ENCODE measurements around the gene TBX10. TPM values are rescaled to one million over a fixed set of nuclear protein-coding genes. Genes with fewer than 3 reads are reported as not detected.

TBX10 gene
- polyA plus RNA-seq, 1 donor (not counting 4 experiments of a cell fraction or from before 2014, with no cell fraction given), result not detected

DNA sequence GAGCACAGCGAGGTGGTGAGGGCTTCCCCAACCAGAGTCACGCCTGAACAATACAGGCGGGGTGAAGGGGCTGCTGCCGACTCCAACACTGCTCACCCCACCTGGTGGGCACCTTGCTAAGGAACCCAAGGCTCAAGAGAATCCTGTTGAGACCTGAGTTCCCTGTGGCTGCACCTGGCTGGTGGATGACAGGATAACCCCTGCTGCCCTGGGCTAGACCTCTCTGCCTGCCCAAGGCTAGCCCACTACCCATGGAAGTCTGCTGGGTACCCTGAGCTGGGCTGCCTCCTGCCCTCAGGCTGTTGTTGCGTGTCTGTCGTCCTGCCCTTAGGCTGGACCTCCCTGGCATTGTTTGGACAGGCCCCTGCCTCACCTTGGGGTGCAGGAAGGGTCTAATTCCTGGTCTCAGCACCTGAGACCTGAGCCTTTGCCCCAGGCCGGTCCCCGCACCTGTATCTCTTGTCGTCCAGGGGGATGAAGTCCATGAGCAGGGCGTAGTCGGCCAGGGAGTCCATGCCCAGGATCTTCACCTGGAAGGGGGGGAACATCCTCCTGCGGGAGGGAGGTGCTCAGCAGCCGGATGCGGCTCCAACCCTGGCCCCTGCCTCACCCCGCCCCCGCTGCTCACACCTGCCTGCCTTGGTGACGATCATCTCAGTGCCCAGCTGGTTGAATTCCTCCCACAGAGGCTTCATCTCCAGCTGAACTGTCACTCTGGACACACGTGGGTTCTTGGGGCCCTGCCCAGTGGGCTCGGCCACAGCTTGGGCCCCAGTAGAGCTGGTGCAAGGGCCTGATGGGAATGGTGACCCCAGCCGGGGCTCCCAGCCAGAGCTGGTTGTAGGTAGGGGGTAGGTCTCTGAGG is 5.0 kb downstream of the TBX10 start:
- FAIRE-seq (no peak), DNase-seq (ENCODE audit: low read depth, low spot score) (no peak)
- H3K9me1 ChIP-seq (ENCODE audit: control insufficient read depth, extremely low read depth, insufficient read depth, low read length), result no peaks in the 10 kb centered on the region
- peaks cover 4% of the 10 kb centered on the region for H3K27me3 ChIP-seq (ENCODE audit: control insufficient read depth, extremely low read depth, insufficient read depth, low read length)
- H3K79me2 ChIP-seq (ENCODE audit: control insufficient read depth, insufficient read depth, low read length), result no peaks in the 10 kb centered on the region
- TF ChIP-seq, protein P1, sequence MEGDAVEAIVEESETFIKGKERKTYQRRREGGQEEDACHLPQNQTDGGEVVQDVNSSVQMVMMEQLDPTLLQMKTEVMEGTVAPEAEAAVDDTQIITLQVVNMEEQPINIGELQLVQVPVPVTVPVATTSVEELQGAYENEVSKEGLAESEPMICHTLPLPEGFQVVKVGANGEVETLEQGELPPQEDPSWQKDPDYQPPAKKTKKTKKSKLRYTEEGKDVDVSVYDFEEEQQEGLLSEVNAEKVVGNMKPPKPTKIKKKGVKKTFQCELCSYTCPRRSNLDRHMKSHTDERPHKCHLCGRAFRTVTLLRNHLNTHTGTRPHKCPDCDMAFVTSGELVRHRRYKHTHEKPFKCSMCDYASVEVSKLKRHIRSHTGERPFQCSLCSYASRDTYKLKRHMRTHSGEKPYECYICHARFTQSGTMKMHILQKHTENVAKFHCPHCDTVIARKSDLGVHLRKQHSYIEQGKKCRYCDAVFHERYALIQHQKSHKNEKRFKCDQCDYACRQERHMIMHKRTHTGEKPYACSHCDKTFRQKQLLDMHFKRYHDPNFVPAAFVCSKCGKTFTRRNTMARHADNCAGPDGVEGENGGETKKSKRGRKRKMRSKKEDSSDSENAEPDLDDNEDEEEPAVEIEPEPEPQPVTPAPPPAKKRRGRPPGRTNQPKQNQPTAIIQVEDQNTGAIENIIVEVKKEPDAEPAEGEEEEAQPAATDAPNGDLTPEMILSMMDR (optimal IDR thresholded peaks at IDR 0.05 in 1 of 3, IDR thresholded peaks at IDR 0.05 in 1 of 3, conservative IDR thresholded peaks at IDR 0.05 in 1 of 3; ENCODE audit: extremely low read depth in 1 of 3, insufficient read depth in 2 of 3, low read length in 3 of 3), result no peak
- no peak for TF ChIP-seq EZH2 (IDR thresholded peaks at IDR 0.05; ENCODE audit: low read length)
- H2AFZ ChIP-seq (ENCODE audit: control insufficient read depth, low read length), result no peak overlapping the region
- dilution Hi-C loops (cut with MboI; ENCODE audit: extremely low pct_ligation_motif_present, low sequenced_read_pairs), result no loop called here
- no peak overlapping the region for H3K4me2 ChIP-seq (ENCODE audit: control insufficient read depth, extremely low read depth, insufficient read depth, low read depth, low read length)
- no peaks in the 10 kb centered on the region for H4K20me1 ChIP-seq (ENCODE audit: control insufficient read depth, extremely low read depth, insufficient read depth, low read length)
- H3K9me3 ChIP-seq (ENCODE audit: control insufficient read depth, low read depth, low read length), result no peaks in the 10 kb centered on the region
- H3K9ac ChIP-seq (ENCODE audit: control insufficient read depth, extremely low read depth, insufficient read depth, low read length), result no peak overlapping the region
- H3K4me1 ChIP-seq (ENCODE audit: control insufficient read depth, extremely low read depth, insufficient read depth, low read length), result peaks cover 4% of the 10 kb centered on the region
- no peaks in the 10 kb centered on the region for H3K36me3 ChIP-seq (ENCODE audit: control insufficient read depth in 2 of 2, extremely low read depth in 1 of 2, insufficient read depth in 2 of 2, low read length in 2 of 2)
- H3K4me3 ChIP-seq (ENCODE audit: control insufficient read depth in 2 of 3, extremely low read depth in 1 of 3, insufficient read depth in 2 of 3, low read depth in 1 of 3, low read length in 3 of 3), result no peak overlapping the region
- no peak overlapping the region for H3K27ac ChIP-seq (ENCODE audit: control insufficient read depth, insufficient read depth, low read length)

DNA sequence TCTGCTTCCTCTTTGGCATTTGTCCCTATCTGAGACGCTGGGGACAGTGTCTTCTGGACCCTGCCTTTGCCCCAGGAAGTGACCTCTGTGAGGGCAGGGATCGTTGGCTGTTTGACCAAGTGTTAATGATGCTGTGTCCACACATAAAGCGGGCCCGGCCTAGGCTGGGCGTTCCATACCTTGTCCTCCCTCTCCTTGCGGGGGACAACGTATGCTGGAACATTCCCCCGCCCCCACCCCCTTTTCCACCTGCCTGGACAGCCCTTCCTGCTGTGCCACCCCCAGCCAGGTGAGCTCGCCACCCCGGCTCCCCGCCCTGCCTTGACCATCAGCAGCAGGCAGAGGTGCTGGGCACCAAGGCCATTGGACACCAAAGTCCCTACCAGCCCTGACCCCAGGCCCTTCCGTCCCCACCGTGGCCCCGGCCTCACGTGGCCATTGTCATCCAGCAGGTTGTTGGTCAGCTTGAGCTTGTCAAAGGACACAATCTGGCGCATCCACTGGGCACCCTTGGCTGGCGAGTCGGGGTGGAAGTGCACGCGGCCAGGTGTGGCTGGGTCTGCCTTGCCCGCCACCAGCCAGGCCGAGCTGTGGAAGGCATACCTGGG is 5.7 kb downstream of the TBX10 start:
- Histone ChIP-seq H3K36me3 (ENCODE audit: control insufficient read depth in 2 of 2, extremely low read depth in 1 of 2, insufficient read depth in 2 of 2, low read length in 2 of 2) (no peaks in the 10 kb centered on the region), H2AFZ (ENCODE audit: control insufficient read depth, low read length) (no peak overlapping the region), H3K4me2 (ENCODE audit: control insufficient read depth, extremely low read depth, insufficient read depth, low read depth, low read length) (no peak overlapping the region), H3K4me3 (ENCODE audit: control insufficient read depth in 2 of 3, extremely low read depth in 1 of 3, insufficient read depth in 2 of 3, low read depth in 1 of 3, low read length in 3 of 3) (no peak overlapping the region), H3K4me1 (ENCODE audit: control insufficient read depth, extremely low read depth, insufficient read depth, low read length) (peaks cover 6% of the 10 kb centered on the region), H3K9ac (ENCODE audit: control insufficient read depth, extremely low read depth, insufficient read depth, low read length) (no peak overlapping the region), H3K79me2 (ENCODE audit: control insufficient read depth, insufficient read depth, low read length) (no peaks in the 10 kb centered on the region), H4K20me1 (ENCODE audit: control insufficient read depth, extremely low read depth, insufficient read depth, low read length) (no peaks in the 10 kb centered on the region), H3K27ac (ENCODE audit: control insufficient read depth, insufficient read depth, low read length) (no peak overlapping the region), H3K9me1 (ENCODE audit: control insufficient read depth, extremely low read depth, insufficient read depth, low read length) (no peaks in the 10 kb centered on the region), H3K27me3 (ENCODE audit: control insufficient read depth, extremely low read depth, insufficient read depth, low read length) (no peaks in the 10 kb centered on the region), H3K9me3 (ENCODE audit: control insufficient read depth, low read depth, low read length) (no peaks in the 10 kb centered on the region)
- DNase-seq (ENCODE audit: low read depth, low spot score), result no peak
- TF ChIP-seq, protein P1 (optimal IDR thresholded peaks at IDR 0.05 in 1 of 3, IDR thresholded peaks at IDR 0.05 in 1 of 3, conservative IDR thresholded peaks at IDR 0.05 in 1 of 3; ENCODE audit: extremely low read depth in 1 of 3, insufficient read depth in 2 of 3, low read length in 3 of 3), result no peak
- TF ChIP-seq EZH2 (IDR thresholded peaks at IDR 0.05; ENCODE audit: low read length), result no peak
- FAIRE-seq, result no peak
- dilution Hi-C loops (cut with MboI; ENCODE audit: extremely low pct_ligation_motif_present, low sequenced_read_pairs), result no loop called here

All from keratinocyte (primary cell).